ENCODE measurements around the gene DCBLD1. TPM values are rescaled to one million over a fixed set of nuclear protein-coding genes. Genes with fewer than 3 reads are reported as not detected.

The DCBLD1 gene
- total RNA-seq, 4 donors from 2014 or later = 13.5 to 25.9 (median 21.2) TPM

GRCh38 chr6:117564681-117565080, 82.2 kb downstream of the DCBLD1 start:
- no peaks in the 10 kb centered on the region for H3K27me3 ChIP-seq
- no peak overlapping the region for H3K4me3 ChIP-seq (replicated peaks in 1 of 3)
- TF ChIP-seq POLR2A (IDR thresholded peaks at IDR 0.05) (no peak), CTCF (IDR thresholded peaks at IDR 0.05) (no peak)
- no peak overlapping the region for H3K27ac ChIP-seq
- 83 to 92% methylated on average over 1 of the region's 1 CpG for WGBS, 2 donors
- H3K36me3 ChIP-seq = peaks cover 10 to 12% of the 10 kb centered on the region in 2 donors
- intact Hi-C loops (cut with DNase I) = no loop called here
- no peak for DNase-seq
- peaks cover 0 to 11% of the 10 kb centered on the region in 2 donors for H3K4me1 ChIP-seq
- H3K9me3 ChIP-seq = no peaks in the 10 kb centered on the region

- H3K36me3 ChIP-seq = peaks cover 12% of the 10 kb centered on the region in 2 donors
- TF ChIP-seq POLR2A (IDR thresholded peaks at IDR 0.05) (no peak), CTCF (IDR thresholded peaks at IDR 0.05) (no peak)
- no peak overlapping the region for H3K4me3 ChIP-seq (replicated peaks in 1 of 3)
These were observed 85.8 kb downstream of the DCBLD1 start for GRCh38 chr6:117568247-117568646.

GRCh38 chr6:117568831-117569410, 86.4 kb downstream of the DCBLD1 start:
- Histone ChIP-seq H3K4me1 (no peaks in the 10 kb centered on the region), H3K9me3 (no peaks in the 10 kb centered on the region), H3K4me3 (replicated peaks in 1 of 3) (no peak overlapping the region), H3K27me3 (no peaks in the 10 kb centered on the region), H3K27ac (no peak overlapping the region), H3K36me3 (peaks cover 12% of the 10 kb centered on the region in 2 donors)
- WGBS, 2 donors = 0 to 6% methylated on average over 1 of the region's 1 CpG
- intact Hi-C loops (cut with DNase I) = no loop called here
- no peak for DNase-seq
- TF ChIP-seq POLR2A (IDR thresholded peaks at IDR 0.05) (no peak), CTCF (IDR thresholded peaks at IDR 0.05) (no peak)

More at GRCh38 chr6:117568247-117568646, 85.8 kb downstream of the DCBLD1 start:
- H3K9me3 ChIP-seq = no peaks in the 10 kb centered on the region
- 95 to 99% methylated on average over 2 of the region's 2 CpGs for WGBS, 2 donors
- H3K27me3 ChIP-seq = no peaks in the 10 kb centered on the region
- no peak for DNase-seq
- H3K27ac ChIP-seq = no peak overlapping the region
- no peaks in the 10 kb centered on the region for H3K4me1 ChIP-seq
- intact Hi-C loops (cut with DNase I) = no loop called here

GRCh38 chr6:117573006-117573680, 90.7 kb downstream of the DCBLD1 start:
- H3K4me1 ChIP-seq = no peaks in the 10 kb centered on the region
- intact Hi-C loops (cut with DNase I) = no loop called here
- DNase-seq = no peak
- no peak overlapping the region for H3K4me3 ChIP-seq (replicated peaks in 1 of 3)
- H3K9me3 ChIP-seq = no peaks in the 10 kb centered on the region
- WGBS, 2 donors = 93 to 96% methylated on average over 5 of the region's 5 CpGs
- H3K36me3 ChIP-seq = peaks cover 8% of the 10 kb centered on the region in 2 donors
- H3K27me3 ChIP-seq = no peaks in the 10 kb centered on the region
- no peak overlapping the region for H3K27ac ChIP-seq
- no peak for TF ChIP-seq POLR2A (IDR thresholded peaks at IDR 0.05)
- TF ChIP-seq CTCF (IDR thresholded peaks at IDR 0.05) = no peak

- Histone ChIP-seq H3K4me1 (no peaks in the 10 kb centered on the region), H3K36me3 (peaks cover 0 to 6% of the 10 kb centered on the region in 2 donors), H3K4me3 (replicated peaks in 1 of 3) (no peak overlapping the region), H3K9me3 (no peaks in the 10 kb centered on the region), H3K27ac (no peak overlapping the region), H3K27me3 (no peaks in the 10 kb centered on the region)
- intact Hi-C loops (cut with DNase I) = no loop called here
- 90 to 93% methylated on average over 4 of the region's 4 CpGs for WGBS, 2 donors
- DNase-seq = no peak
- TF ChIP-seq CTCF (IDR thresholded peaks at IDR 0.05) = no peak
- TF ChIP-seq POLR2A (IDR thresholded peaks at IDR 0.05) = no peak
These were observed 91.7 kb downstream of the DCBLD1 start for GRCh38 chr6:117574198-117574597.

Measured in thyroid gland (tissue), 4 donors.